Measurements from ENCODE around the gene TEX264.
A peak's percentile ranks its signal among the peaks of the same experiment; 100 is the strongest.

Gene TEX264

DNA sequence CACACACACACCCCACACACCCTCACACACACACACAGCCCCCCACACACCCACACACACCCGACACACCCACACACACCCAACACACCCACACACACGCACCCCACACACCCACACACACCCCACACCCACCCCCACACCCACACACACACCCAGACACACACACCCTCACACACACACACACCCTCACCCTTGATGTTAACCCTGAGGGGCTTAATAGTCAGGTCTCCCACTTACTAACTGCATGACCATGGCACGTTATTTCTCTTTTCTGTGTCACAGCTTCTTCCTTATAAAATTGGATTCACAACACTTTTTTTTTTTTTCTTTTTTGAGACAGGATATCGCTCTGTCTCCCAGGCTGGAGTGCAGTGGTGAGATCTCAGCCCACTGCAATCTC lies 38.6 kb downstream of the TEX264 start:
- Histone ChIP-seq H2BK12ac (ENCODE audit: low read length) (no peak overlapping the region), H4K8ac (ENCODE audit: low read depth, low read length) (no peak overlapping the region), H3K79me1 (ENCODE audit: low read length) (no peaks in the 10 kb centered on the region), H3K4me3 (ENCODE audit: low read depth, low read length) (no peak overlapping the region), H2BK120ac (ENCODE audit: insufficient read depth, low read length, poor library complexity) (no peak overlapping the region), H3K27me3 (ENCODE audit: insufficient read depth, low read length) (peaks cover 13% of the 10 kb centered on the region), H3K9me3 (ENCODE audit: insufficient read depth, low read depth, low read length) (peaks cover 5% of the 10 kb centered on the region), H3K9ac (ENCODE audit: low read length) (no peak overlapping the region), H4K91ac (ENCODE audit: low read depth, low read length) (no peak overlapping the region), H2AK5ac (ENCODE audit: low read length) (no peak overlapping the region), H2BK5ac (ENCODE audit: low read depth, low read length, poor library complexity) (no peak overlapping the region), H3K79me2 (ENCODE audit: control insufficient read depth, insufficient read depth, low read length, poor library complexity) (no peaks in the 10 kb centered on the region), H3K18ac (ENCODE audit: low read length) (no peak overlapping the region), H3K36me3 (ENCODE audit: control insufficient read depth in 1 of 2, insufficient read depth in 2 of 2, low read length in 2 of 2) (peaks cover 0 to under 1% of the 10 kb centered on the region in 2 experiments), H2AFZ (ENCODE audit: insufficient read depth, low read length, poor library complexity) (no peak overlapping the region), H3K27ac (ENCODE audit: low read depth, low read length) (no peak overlapping the region), H3K14ac (ENCODE audit: low read length) (no peak overlapping the region), H3K4ac (ENCODE audit: low read depth, low read length) (no peak overlapping the region), H3K23ac (ENCODE audit: low read length) (no peak overlapping the region), H3K4me1 (ENCODE audit: control insufficient read depth in 1 of 2, insufficient read depth in 2 of 2, low read length in 2 of 2) (no peaks in the 10 kb centered on the region), H3K4me2 (ENCODE audit: low read length) (no peak overlapping the region), H4K12ac (ENCODE audit: low read depth, low read length) (no peak overlapping the region)
- no peak for DNase-seq
- no CpG with 5 or more reads among the region's 4 CpGs for WGBS (ENCODE audit: extremely low coverage, insufficient coverage, insufficient read length)

DNA sequence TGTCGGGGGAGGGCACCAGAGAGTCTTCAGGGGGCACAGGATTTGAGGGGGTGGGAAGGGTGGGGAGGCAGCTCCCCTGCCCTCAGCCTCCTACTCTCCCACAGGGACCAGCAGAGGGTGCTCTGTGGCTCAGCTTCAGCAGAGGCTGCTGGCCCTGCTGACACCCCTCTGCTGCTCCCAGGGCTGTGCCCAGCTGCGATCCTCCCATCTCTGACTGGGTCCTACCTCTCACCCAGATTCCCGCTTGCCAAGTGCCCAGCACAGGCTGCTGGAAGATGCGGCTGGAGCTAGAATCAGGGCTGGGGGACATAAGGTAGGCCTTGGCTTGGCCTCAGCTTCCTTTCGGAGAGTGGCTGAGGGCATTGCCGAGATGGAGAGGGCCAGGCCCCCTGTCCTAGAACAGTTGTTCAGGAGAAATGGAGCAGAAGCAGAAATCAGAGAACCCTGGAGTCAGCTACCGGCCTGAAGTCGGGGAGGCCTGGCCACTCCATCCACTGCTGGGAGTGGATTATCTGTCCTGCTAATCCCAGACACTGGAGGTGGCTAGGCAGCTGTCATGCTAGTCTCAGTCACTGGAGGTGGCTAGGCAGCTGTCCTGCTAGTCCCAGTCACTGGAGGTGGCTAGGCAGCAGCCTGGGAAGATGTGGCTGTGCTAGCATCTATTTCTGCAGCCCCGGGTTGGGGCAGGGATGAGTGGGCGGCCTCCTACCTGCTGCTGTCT lies 39.7 kb downstream of the TEX264 start:
- H4K91ac ChIP-seq (ENCODE audit: low read depth, low read length) = no peak overlapping the region
- no peak overlapping the region for H2AK5ac ChIP-seq (ENCODE audit: low read length)
- no peak overlapping the region for H3K14ac ChIP-seq (ENCODE audit: low read length)
- H3K27ac ChIP-seq (ENCODE audit: low read depth, low read length) = no peak overlapping the region
- peaks cover 13% of the 10 kb centered on the region for H3K27me3 ChIP-seq (ENCODE audit: insufficient read depth, low read length)
- no peaks in the 10 kb centered on the region for H3K79me2 ChIP-seq (ENCODE audit: control insufficient read depth, insufficient read depth, low read length, poor library complexity)
- H3K4me1 ChIP-seq (ENCODE audit: control insufficient read depth in 1 of 2, insufficient read depth in 2 of 2, low read length in 2 of 2) = no peaks in the 10 kb centered on the region
- H3K9me3 ChIP-seq (ENCODE audit: insufficient read depth, low read depth, low read length) = peaks cover 6% of the 10 kb centered on the region
- no peaks in the 10 kb centered on the region for H3K36me3 ChIP-seq (ENCODE audit: control insufficient read depth in 1 of 2, insufficient read depth in 2 of 2, low read length in 2 of 2)
- H3K4me2 ChIP-seq (ENCODE audit: low read length) = no peak overlapping the region
- no peak overlapping the region for H3K18ac ChIP-seq (ENCODE audit: low read length)
- no peak overlapping the region for H4K12ac ChIP-seq (ENCODE audit: low read depth, low read length)
- H3K4me3 ChIP-seq (ENCODE audit: low read depth, low read length) = no peak overlapping the region
- H3K23ac ChIP-seq (ENCODE audit: low read length) = no peak overlapping the region
- no CpG with 5 or more reads among the region's 10 CpGs for WGBS (ENCODE audit: extremely low coverage, insufficient coverage, insufficient read length)
- H2BK120ac ChIP-seq (ENCODE audit: insufficient read depth, low read length, poor library complexity) = no peak overlapping the region
- no peaks in the 10 kb centered on the region for H3K79me1 ChIP-seq (ENCODE audit: low read length)
- DNase-seq = no peak
- H2AFZ ChIP-seq (ENCODE audit: insufficient read depth, low read length, poor library complexity) = no peak overlapping the region
- no peak overlapping the region for H3K9ac ChIP-seq (ENCODE audit: low read length)
- no peak overlapping the region for H2BK5ac ChIP-seq (ENCODE audit: low read depth, low read length, poor library complexity)
- no peak overlapping the region for H4K8ac ChIP-seq (ENCODE audit: low read depth, low read length)
- no peak overlapping the region for H3K4ac ChIP-seq (ENCODE audit: low read depth, low read length)
- no peak overlapping the region for H2BK12ac ChIP-seq (ENCODE audit: low read length)

- H2BK5ac ChIP-seq (ENCODE audit: low read depth, low read length, poor library complexity) = no peak overlapping the region
- peak overlapping the region; percentile 39 for H3K9ac ChIP-seq (ENCODE audit: low read length)
- peaks cover 13% of the 10 kb centered on the region for H3K27me3 ChIP-seq (ENCODE audit: insufficient read depth, low read length)
- no peak overlapping the region for H4K8ac ChIP-seq (ENCODE audit: low read depth, low read length)
- no peak overlapping the region for H2BK12ac ChIP-seq (ENCODE audit: low read length)
- H3K36me3 ChIP-seq (ENCODE audit: control insufficient read depth in 1 of 2, insufficient read depth in 2 of 2, low read length in 2 of 2) = no peaks in the 10 kb centered on the region
- no peak overlapping the region for H3K4ac ChIP-seq (ENCODE audit: low read depth, low read length)
- no peak overlapping the region for H4K12ac ChIP-seq (ENCODE audit: low read depth, low read length)
- no peak overlapping the region for H3K4me2 ChIP-seq (ENCODE audit: low read length)
- no peaks in the 10 kb centered on the region for H3K4me1 ChIP-seq (ENCODE audit: control insufficient read depth in 1 of 2, insufficient read depth in 2 of 2, low read length in 2 of 2)
- no peak overlapping the region for H3K18ac ChIP-seq (ENCODE audit: low read length)
- no peak overlapping the region for H2BK120ac ChIP-seq (ENCODE audit: insufficient read depth, low read length, poor library complexity)
- no peaks in the 10 kb centered on the region for H3K79me2 ChIP-seq (ENCODE audit: control insufficient read depth, insufficient read depth, low read length, poor library complexity)
- WGBS (ENCODE audit: extremely low coverage, insufficient coverage, insufficient read length) = no CpG with 5 or more reads among the region's 8 CpGs
- no peak for DNase-seq
- no peak overlapping the region for H2AK5ac ChIP-seq (ENCODE audit: low read length)
- H2AFZ ChIP-seq (ENCODE audit: insufficient read depth, low read length, poor library complexity) = no peak overlapping the region
- no peak overlapping the region for H4K91ac ChIP-seq (ENCODE audit: low read depth, low read length)
- H3K4me3 ChIP-seq (ENCODE audit: low read depth, low read length) = no peak overlapping the region
- H3K27ac ChIP-seq (ENCODE audit: low read depth, low read length) = no peak overlapping the region
- no peaks in the 10 kb centered on the region for H3K79me1 ChIP-seq (ENCODE audit: low read length)
- no peak overlapping the region for H3K23ac ChIP-seq (ENCODE audit: low read length)
- H3K14ac ChIP-seq (ENCODE audit: low read length) = no peak overlapping the region
- H3K9me3 ChIP-seq (ENCODE audit: insufficient read depth, low read depth, low read length) = peaks cover 6% of the 10 kb centered on the region
Observed at GRCh38 chr3:51711352-51712037, 40.4 kb downstream of the TEX264 start.

GRCh38 chr3:51712038-51712420 lies 41.0 kb downstream of the TEX264 start:
- Histone ChIP-seq H3K9ac (ENCODE audit: low read length) (no peak overlapping the region), H3K36me3 (ENCODE audit: control insufficient read depth in 1 of 2, insufficient read depth in 2 of 2, low read length in 2 of 2) (no peaks in the 10 kb centered on the region), H2AFZ (ENCODE audit: insufficient read depth, low read length, poor library complexity) (no peak overlapping the region), H4K12ac (ENCODE audit: low read depth, low read length) (no peak overlapping the region), H2BK12ac (ENCODE audit: low read length) (no peak overlapping the region), H3K27ac (ENCODE audit: low read depth, low read length) (no peak overlapping the region), H3K79me1 (ENCODE audit: low read length) (no peaks in the 10 kb centered on the region), H3K4me1 (ENCODE audit: control insufficient read depth in 1 of 2, insufficient read depth in 2 of 2, low read length in 2 of 2) (no peaks in the 10 kb centered on the region), H3K4ac (ENCODE audit: low read depth, low read length) (no peak overlapping the region), H3K4me3 (ENCODE audit: low read depth, low read length) (no peak overlapping the region), H3K79me2 (ENCODE audit: control insufficient read depth, insufficient read depth, low read length, poor library complexity) (no peaks in the 10 kb centered on the region), H2BK120ac (ENCODE audit: insufficient read depth, low read length, poor library complexity) (no peak overlapping the region), H3K14ac (ENCODE audit: low read length) (no peak overlapping the region), H3K27me3 (ENCODE audit: insufficient read depth, low read length) (peaks cover 13% of the 10 kb centered on the region), H4K91ac (ENCODE audit: low read depth, low read length) (no peak overlapping the region), H3K4me2 (ENCODE audit: low read length) (no peak overlapping the region), H3K18ac (ENCODE audit: low read length) (no peak overlapping the region), H2BK5ac (ENCODE audit: low read depth, low read length, poor library complexity) (no peak overlapping the region), H3K23ac (ENCODE audit: low read length) (no peak overlapping the region), H3K9me3 (ENCODE audit: insufficient read depth, low read depth, low read length) (peaks cover 6% of the 10 kb centered on the region), H2AK5ac (ENCODE audit: low read length) (no peak overlapping the region), H4K8ac (ENCODE audit: low read depth, low read length) (no peak overlapping the region)
- no CpG with 5 or more reads among the region's 1 CpG for WGBS (ENCODE audit: extremely low coverage, insufficient coverage, insufficient read length)
- no peak for DNase-seq

Measured in trophoblast cell (in vitro differentiated cells and primary cell).